ENCODE results near the gene KCNH2. TPM values are rescaled to one million over a fixed set of nuclear protein-coding genes. Genes with fewer than 3 reads are reported as not detected.

Gene KCNH2
- polyA plus RNA-seq, 4 donors, result 9.8 to 17.5 (median 15.7) TPM

DNA sequence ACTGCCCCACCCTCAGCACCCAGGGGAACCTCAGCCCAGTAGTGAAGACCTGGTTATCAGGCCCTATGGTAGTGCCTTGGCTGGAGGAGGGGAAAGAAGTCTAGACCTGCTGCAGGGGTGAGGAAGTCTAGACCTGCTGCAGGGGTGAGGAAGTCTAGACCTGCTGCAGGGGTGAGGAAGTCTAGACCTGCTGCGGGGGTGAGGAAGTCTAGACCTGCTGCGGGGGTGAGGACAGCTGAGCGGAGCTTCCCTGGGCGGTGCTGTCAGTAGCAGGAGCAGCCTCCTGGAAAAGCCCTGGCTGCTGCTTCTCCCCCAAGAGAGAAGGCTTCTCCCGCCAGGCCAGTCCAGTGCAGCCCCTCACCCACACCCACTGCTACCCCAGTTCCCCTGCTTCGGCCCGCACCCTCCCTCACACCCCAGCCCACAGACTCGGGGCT lies 19.0 kb upstream of the KCNH2 start:
- no peak for DNase-seq (ENCODE audit: low read depth in 4 of 4, low spot score in 3 of 4)

DNA sequence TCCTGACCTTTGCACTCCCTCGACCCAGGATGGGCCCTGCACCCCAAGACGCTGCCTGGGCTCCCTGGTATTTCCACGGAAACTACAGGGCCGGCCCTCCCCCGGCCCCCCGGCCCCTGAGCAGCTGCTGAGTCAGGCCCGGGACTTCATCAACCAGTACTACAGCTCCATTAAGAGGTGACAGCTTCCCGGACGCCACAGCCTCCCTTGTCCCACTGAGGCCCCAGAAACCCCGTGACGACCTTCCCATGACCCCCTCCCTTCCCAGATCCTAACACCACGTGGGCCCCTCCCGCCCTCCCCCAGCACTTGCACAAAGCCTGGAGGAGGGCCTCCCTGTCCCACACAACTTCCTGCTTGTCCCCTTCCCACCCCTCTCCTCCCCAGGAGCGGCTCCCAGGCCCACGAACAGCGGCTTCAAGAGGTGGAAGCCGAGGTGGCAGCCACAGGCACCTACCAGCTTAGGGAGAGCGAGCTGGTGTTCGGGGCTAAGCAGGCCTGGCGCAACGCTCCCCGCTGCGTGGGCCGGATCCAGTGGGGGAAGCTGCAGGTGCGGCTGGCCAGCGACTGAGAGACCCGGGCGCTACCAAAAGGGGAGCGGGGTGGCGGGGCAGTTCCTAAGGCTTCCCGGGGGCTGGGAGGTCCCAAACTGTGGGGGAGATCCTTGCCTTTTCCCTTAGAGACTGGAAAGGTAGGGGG lies 18.4 kb upstream of the KCNH2 start:
- no peak for DNase-seq (ENCODE audit: low read depth in 4 of 4, low spot score in 3 of 4)

DNA sequence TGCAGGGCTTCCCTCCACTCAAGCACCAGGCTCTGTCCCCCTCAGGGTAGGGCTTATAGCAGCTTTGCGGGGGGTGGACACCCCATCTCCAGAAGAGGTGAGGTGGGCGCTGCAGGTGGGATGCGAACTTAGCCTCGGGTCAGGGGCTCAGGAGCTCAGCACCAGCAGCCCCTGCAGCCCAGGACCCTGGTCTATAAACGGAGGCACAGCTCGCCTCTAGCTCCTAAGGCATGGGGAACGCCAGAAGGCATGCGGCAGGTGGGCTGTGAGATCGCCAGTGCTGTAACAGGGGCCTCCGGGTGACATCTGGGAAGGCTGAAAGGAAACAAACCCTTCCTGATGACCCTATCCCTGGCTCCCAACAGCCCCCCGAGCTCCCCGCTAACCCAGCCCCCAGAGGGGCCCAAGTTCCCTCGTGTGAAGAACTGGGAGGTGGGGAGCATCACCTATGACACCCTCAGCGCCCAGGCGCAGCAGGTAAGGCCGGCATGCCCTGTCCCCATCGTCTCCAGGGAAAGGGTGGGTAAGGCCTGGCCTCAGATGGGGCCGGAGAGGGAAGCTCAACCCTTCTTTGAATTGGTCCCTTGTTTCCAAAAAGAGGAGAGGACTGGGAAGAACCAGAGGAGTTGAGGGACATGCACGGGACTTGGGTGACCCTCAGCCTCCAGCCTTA lies 16.9 kb upstream of the KCNH2 start:
- no peak for DNase-seq (ENCODE audit: low read depth in 4 of 4, low spot score in 3 of 4)

DNA sequence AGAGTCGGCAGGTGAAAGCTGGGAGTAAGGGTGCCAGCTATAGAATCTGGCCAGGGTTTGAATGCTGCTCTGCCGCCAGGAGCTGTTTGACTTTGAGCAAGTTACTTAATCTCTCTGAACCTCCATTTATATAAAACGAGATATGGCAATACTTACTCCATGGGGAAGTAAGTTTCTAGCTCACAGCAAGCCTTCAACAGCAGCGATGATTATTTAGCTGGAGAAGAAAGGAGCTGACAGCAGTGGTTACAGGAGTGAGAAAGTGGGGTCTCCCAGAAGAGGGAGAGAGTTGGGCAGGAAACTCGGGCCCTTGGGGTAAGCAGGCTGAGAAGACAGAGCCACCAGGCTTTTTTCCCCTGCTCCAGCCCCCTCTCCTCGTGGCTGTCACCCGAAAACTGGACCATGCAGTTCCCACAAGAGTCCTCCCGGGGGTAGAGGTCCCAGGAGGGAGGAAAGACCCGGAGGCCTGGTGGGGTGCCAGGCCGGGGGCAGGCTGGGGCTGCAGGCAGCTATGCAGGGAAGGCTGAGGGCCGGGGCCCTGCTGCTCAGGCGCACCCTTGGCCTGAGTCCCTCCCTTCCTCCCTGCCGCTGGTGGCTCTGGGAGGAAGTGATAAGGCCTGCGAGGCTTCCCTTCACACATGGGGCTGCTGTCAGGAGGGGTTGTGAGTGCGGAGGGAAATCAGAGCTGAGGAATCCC lies 16.2 kb upstream of the KCNH2 start:
- no peak for DNase-seq (ENCODE audit: low read depth in 4 of 4, low spot score in 3 of 4)

DNA sequence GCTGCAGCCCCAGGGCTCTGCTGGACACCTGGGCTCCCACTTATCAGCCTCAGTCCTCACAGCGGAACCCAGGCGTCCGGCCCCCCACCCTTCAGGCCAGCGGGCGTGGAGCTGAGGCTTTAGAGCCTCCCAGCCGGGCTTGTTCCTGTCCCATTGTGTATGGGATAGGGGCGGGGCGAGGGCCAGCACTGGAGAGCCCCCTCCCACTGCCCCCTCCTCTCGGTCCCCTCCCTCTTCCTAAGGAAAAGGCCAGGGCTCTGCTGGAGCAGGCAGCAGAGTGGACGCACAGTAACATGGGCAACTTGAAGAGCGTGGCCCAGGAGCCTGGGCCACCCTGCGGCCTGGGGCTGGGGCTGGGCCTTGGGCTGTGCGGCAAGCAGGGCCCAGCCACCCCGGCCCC lies 15.4 kb upstream of the KCNH2 start:
- DNase-seq (ENCODE audit: low read depth in 4 of 4, low spot score in 3 of 4), result no peak

DNA sequence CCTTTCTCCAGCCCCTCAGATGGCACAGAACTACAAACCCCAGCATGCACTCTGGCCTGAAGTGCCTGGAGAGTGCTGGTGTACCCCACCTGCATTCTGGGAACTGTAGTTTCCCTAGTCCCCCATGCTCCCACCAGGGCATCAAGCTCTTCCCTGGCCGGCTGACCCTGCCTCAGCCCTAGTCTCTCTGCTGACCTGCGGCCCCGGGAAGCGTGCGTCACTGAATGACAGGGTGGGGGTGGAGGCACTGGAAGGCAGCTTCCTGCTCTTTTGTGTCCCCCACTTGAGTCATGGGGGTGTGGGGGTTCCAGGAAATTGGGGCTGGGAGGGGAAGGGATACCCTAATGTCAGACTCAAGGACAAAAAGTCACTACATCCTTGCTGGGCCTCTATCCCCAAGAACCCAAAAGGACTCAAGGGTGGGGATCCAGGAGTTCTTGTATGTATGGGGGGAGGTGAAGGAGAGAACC lies 14.7 kb upstream of the KCNH2 start:
- DNase-seq (ENCODE audit: low read depth in 4 of 4, low spot score in 3 of 4), result no peak

DNA sequence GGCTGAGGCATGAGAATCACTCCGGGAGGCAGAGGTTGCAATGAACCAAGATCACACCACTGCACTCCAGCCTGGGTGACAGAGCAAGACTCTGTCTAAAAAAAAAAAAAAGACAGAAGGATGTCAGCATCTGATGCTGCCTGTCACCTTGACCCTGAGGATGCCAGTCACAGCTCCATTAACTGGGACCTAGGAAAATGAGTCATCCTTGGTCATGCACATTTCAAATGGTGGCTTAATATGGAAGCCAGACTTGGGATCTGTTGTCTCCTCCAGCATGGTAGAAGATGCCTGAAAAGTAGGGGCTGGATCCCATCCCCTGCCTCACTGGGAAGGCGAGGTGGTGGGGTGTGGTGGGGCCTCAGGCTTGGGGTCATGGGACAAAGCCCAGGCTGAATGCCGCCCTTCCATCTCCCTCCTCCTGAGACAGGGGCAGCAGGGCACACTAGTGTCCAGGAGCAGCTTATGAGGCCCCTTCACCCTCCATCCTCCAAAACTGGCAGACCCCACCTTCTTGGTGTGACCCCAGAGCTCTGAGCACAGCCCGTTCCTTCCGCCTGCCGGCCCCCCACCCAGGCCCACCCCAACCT lies 14.0 kb upstream of the KCNH2 start:
- no peak for DNase-seq (ENCODE audit: low read depth in 4 of 4, low spot score in 3 of 4)

DNA sequence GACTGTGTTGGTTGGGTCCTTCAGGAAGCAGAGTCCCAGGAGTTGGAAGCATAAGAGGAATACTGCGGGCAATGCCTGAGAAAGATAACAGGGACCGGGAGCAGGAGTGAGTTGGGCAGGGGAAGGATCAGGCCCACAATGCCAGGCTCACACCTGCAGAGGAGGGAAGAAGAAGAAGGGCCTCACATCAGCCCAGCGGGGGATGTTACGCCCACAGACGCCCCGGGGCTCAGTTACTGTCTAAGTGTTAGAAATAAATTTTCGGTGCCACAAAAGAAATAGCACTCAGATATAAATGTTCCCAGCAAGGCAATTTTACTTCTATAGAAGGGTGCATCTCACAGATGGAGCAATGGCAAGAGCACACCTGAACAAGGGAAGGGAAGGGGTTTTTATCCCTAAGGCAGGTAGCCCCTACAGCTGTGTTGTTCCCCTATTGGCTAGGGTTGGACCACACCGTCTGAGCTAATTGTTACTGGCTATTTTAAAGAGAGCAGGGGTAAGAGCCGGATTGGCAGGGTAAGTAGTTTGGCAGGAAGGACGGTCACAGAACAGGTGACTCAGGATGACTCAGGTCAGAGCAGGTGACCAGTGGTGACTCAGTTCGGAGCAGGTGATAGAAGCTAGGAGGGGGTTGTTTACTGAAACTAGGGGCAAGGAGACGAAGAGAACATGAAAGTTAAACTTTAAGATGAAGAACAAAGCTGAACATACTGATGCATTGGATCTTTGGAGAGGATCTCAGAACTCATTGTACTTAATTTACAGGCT lies 12.5 kb upstream of the KCNH2 start, which contains the start of gene NOS3:
TSS of gene NOS3 (plus strand) at position 602 of the 771 bp plus-strand sequence. CDS start 2,787 bp downstream, outside the sequence.
- DNase-seq (ENCODE audit: low read depth in 4 of 4, low spot score in 3 of 4), result no peak

DNA sequence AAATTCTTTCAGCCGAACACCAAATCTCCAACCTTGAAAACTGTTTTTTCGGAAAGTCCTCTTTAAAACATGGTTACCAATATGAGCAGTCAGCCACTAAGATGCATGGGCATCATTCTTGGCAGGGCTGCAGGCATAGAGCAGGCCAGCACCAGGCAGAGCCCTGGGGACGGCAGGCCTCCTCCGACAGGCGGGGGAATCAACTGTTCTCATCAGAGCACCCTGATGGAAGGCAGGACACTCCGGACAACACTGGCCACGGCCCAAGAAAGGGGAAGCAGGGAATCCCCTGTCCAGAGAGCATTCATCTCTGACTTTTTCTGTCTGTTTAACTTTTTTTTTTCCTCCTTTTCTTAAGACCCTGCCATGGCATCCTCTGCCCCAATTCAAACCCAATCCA lies 11.3 kb upstream of the KCNH2 start:
- no peak for DNase-seq (ENCODE audit: low read depth in 4 of 4, low spot score in 3 of 4)

DNA sequence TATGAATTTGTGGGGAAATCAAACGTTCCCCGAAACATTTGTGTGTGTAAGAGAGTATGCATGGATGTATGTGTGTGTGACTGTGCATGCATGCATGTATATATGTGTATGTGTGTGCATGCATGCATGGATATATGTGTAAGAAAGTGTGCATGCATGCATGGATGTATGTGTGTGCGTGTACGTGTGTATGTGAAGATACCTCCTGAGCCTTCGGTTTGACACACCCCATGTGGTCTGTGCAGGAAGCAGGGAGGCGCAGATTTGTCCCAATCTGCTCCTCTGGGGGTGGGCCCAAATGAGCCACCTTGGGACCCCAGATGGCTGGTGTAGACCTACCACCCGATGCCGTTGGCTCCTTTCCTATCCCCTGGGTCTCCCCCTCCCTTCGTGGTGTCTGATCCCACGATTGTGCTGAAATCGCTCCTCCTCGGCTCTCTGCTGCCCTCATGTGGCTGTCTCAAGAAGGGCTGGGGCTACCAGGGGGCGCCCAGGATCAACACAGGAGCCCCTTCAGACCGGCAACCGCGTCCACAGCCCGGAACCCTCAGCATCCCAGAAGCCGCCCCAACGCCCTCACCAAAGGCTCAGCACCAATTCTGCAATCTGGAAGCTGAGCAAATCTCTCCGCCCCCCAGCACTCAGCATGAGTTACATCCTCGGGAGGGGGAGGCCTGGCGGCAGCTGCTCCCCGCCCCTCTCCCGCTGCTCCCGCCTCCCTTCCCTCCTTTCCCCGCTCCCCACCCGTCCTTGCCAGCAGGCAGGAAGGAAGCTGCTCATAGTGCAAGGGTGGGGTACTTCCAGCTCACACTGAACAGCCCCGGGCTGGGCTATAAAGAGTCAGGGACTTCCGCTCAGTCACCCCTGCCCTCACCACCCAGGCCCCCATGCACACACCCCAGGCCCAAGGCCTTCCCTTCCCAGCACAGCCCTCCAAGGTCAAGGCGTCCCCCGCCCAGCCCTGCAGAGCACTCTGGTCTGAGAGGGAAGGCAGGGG lies 10.4 kb upstream of the KCNH2 start:
- DNase-seq (ENCODE audit: low read depth in 4 of 4, low spot score in 3 of 4), result no peak

DNA sequence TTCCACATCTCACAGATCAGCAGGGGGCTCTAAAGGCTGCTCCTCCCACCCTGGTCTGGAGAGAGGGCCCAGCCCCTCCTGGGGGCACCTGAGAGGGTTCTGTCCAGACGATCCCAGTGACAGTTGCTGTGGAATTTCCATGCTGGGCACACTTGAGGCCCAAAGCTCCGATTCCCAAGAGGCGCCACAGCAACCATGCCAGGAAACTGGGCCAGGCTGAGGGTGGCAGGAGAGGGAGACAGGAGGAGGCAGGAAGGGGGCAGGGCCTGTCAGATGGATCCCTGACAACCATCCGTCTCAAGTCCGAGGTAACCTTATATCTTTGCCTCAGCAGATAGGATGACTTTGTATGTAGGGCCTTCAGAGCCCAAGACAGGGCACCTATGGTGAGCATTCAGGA lies 8.4 kb upstream of the KCNH2 start:
- DNase-seq (ENCODE audit: low read depth in 4 of 4, low spot score in 3 of 4), result no peak

DNA sequence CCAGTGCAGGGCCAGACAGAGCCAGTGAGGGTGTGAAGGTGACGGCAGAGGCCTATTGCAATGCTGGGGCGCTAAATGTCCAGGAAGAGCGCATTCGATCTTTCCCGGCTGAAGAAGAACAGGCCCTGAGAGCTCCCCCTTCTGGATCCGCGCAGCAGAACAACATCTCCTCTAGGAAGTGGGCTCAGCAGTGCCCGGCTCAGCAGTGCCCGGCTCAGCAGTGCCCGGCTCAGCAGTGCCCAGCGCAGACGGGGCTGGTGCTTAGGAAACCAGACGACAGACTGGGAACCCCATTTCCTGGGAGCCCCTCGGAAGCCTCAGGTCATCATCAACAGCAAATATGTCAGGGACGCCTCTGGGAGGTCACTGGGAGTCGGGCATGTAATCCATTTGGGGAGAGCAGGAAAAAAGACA lies 8.0 kb upstream of the KCNH2 start:
- DNase-seq (ENCODE audit: low read depth in 4 of 4, low spot score in 3 of 4), result no peak

DNA sequence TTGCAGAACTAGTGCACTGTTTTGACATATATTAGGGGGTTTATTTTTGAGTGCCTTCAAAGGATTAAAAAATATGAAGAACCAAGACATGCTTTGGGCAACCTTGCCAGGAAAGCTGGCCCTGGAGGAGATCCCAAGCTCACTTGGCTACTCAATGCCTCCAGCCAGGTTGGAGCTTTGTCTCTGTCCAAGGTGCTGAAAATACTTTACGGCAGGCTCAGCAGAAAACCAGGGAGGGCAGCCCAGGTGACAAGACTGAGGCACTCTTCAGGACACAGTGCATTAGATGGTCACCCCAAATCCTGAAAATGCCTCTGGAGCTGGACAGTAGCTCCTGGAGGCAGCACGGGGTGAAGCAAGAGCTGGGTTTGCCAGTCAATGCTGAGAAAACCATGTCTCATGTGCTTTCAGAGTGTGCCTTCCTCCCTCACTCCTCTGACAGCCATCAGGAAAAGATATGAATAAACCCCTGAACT lies 5.8 kb upstream of the KCNH2 start:
- no peak for DNase-seq (ENCODE audit: low read depth in 4 of 4, low spot score in 3 of 4)

DNA sequence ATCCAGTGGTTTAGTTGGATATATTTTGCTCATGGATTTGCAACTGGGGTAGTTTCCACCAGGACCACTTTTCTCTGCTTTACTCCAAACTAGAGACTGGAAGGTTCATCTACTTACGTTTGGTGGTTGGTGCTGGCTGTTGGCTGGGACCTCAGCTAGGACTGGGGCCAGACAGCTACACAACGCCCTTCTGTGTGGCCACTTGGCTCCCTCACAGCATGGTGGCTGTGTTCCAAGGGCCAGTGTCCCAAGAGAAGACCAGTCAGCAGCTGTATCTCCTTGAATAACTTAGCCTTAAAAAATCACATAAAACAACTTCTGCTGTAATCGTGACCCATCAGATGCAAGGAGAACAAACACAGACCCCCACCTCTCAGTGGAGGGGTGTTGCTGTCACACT lies 4.2 kb upstream of the KCNH2 start:
- DNase-seq (ENCODE audit: low read depth in 4 of 4, low spot score in 3 of 4), result no peak

DNA sequence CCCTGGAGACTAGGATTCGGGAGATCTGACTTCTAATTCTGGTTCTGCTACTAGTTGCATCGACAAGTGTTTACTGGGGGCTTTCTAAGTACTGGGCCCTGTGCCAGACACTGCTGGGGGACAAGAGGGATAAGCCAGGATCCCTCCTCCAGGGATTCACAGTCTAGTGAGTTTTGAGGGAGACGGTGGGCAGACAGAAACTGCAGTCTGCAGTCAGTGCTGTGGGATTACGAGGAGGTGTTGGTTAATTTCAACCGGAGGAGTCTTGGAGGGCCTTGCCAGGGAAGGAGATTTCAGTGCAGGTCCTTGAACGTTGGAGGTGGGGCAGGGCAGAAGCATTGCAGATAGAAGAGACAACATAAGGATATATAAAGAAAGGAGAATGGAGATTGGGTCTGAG lies 3.5 kb upstream of the KCNH2 start:
- no peak for DNase-seq (ENCODE audit: low read depth in 4 of 4, low spot score in 3 of 4)

DNA sequence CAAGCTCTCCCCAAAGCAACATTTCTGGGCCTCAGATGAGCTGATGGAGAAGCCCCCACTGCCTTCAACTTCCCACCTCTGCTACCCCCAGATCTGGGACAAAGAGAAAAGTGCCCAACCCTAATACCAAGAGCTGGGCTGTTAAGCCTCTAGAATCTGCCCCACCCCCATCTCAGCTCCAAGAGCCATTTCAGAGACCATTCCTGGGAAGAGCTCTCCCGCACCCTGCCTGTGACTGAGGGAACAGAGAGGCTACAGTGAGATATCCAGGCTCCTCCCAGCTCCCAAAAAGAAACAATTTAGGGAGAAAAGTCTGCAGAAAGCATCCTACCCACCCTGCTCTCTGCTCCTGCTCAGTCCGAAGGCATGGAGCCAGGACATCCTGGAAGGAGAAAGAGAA lies 2.5 kb upstream of the KCNH2 start:
- no peak for DNase-seq (ENCODE audit: low read depth in 4 of 4, low spot score in 3 of 4)

DNA sequence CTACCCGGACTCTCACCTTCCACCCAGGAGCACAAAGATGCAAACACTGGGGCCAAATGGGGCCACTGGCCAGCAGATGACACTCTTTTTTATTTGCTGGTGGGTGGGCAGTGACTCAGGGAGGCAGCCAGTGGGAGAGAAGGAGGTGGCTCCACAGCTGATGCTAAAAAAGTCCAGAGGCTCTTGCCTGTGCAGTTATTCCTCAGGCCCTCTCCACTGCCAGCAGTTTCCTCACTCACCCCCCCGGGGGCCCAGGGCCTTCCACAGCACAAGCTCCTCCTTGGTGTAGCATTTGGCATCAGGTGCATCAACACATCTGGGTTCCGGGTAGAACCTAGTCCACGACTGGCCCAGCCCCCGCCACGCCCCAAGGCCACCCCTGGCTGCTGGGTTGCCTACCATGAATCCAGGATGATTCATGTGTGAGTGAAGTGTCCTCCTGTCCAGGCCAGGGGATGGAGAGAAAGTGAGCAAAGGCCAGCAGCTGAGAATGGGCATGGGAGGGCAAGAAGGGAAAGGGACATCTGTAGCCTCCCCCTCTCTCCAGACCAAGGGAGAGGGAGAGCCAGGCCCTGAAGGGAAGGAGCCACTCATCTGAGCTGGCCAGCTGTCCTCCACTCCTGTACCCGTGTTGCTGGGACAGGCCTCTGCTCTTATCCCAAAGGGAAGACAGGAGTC lies 1.7 kb upstream of the KCNH2 start:
- DNase-seq (ENCODE audit: low read depth in 4 of 4, low spot score in 3 of 4), result no peak

DNA sequence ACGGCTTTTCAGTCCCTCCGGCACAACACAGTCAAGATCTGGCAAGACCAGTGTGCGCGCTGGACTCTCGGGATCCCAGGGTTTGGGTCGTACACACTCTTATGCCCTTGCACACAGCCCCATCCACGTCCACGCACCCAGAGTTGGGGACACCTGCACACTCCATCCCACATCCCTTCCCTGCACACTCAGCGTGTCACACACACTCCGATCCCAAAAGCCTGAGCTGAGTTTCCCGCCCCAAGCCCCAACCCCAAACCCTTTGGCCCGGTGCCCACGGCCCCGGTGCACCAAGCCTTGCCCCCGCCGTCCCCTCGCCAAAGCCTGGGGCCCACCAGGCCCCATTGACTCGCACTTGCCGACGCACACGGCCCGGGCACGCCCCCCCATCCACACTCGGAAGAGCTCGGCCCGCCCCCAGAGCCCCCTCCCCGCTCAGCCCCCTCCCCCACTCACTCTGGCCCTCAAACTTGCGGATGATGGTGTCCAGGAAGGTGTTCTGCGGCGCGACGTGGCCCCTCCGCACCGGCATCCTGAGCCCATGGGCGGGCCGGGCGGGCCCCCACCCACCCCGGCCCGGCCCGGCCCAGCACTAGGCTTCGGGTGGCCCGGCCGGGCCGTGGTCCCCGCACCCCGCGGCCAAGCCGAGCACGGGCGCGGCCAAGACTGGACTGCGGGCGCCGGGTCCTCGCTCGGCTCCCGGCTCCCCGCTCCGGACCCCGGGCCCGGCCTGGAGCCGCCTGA lies 567 bp downstream of the KCNH2 start:
- no peak for DNase-seq (ENCODE audit: low read depth in 4 of 4, low spot score in 3 of 4)
